A673 (cell line): ENCODE measurements around the gene EXOC1L.

Experiments
- CTCF ChIP-seq: fragments of 300-800, 200-600 bp; sonication (generic); conservative IDR thresholded peaks from 2 replicates; pipeline ENCODE4 v1.5.1; 2017; ENCODE audit warnings: low read depth, mild to moderate bottlenecking, antibody characterized with exemption, low read length, moderate library complexity, mixed read lengths
- EZH2 ChIP-seq: fragments of 200-600 bp; sonication (generic); IDR thresholded peaks from 2 replicates; pipeline ENCODE4 v1.6.1; 2017; ENCODE audit warnings: borderline replicate concordance, low read depth, mild to moderate bottlenecking, mixed read lengths, antibody characterized with exemption, low read length; ENCODE audit not compliant: poor library complexity, severe bottlenecking

- TF ChIP-seq CTCF (no peak), EZH2 (no peak)
Measured at GRCh38 chr4:55819634-55820033, at the start of gene EXOC1L.
